CD14-positive monocyte (primary cell): ENCODE results near the gene MESD. TPM values are rescaled to one million over a fixed set of nuclear protein-coding genes. Genes with fewer than 3 reads are reported as not detected.

Experiments used
- DNase-seq, 3 donors: peaks; one replicate each; pipeline ENCODE4 v3.0.0-alpha.2; 2011 to 2022
- H2AFZ ChIP-seq: 2 replicates; pipeline ENCODE4 v1.6.0; 2012; ENCODE audit warnings: mild to moderate bottlenecking, low read depth, low read length, inconsistent platforms; ENCODE audit not compliant: insufficient read depth, poor library complexity, severe bottlenecking
- H3K27ac ChIP-seq, 2 donors: 1 replicate in 1 of 2; 2 replicates in 1 of 2; pipeline ENCODE4 v1.5.1; 2012 to 2013; ENCODE audit warnings: low read length in 2 of 2, control low read depth in 1 of 2, inconsistent platforms in 1 of 2, low read depth in 1 of 2, mild to moderate bottlenecking in 1 of 2
- H3K27me3 ChIP-seq, 2 donors: one replicate each; pipeline versions ENCODE4 v1.6.0 to v1.6.1; 2011 to 2013; ENCODE audit warnings: low read length in 2 of 2; ENCODE audit not compliant: control insufficient read depth in 2 of 2, insufficient read depth in 2 of 2
- H3K36me3 ChIP-seq, 2 donors: replicated peaks in 1 of 2; 1 replicate in 1 of 2; 2 replicates in 1 of 2; pipeline versions ENCODE4 v1.5.1 to v1.6.1; 2012 to 2013; ENCODE audit warnings: low read length in 2 of 2, control low read depth in 1 of 2, inconsistent platforms in 1 of 2, mild to moderate bottlenecking in 1 of 2; ENCODE audit not compliant: insufficient read depth in 2 of 2, control insufficient read depth in 1 of 2
- H3K4me1 ChIP-seq, 2 donors: 1 replicate in 1 of 2; 2 replicates in 1 of 2; pipeline versions ENCODE4 v1.5.1 to v1.6.1; 2012 to 2013; ENCODE audit warnings: low read length in 2 of 2, control low read depth in 1 of 2, inconsistent platforms in 1 of 2, mild to moderate bottlenecking in 1 of 2, moderate library complexity in 1 of 2; ENCODE audit not compliant: insufficient read depth in 2 of 2, control insufficient read depth in 1 of 2
- H3K4me2 ChIP-seq: replicated peaks from 2 replicates; pipeline ENCODE3; 2012; ENCODE audit warnings: low read length, moderate library complexity, mild to moderate bottlenecking; ENCODE audit not compliant: poor library complexity, severe bottlenecking; ENCODE audit errors: extremely low read depth
- H3K4me3 ChIP-seq, 3 experiments: fragments of 200-600 bp in 1 of 3; sonication (generic) in 1 of 3; replicated peaks in 1 of 3; 1 replicate in 2 of 3; 2 replicates in 1 of 3; pipeline ENCODE4 v1.5.1; 2011 to 2013; ENCODE audit warnings: low read length in 3 of 3, mild to moderate bottlenecking in 3 of 3, control low read depth in 2 of 3, low read depth in 2 of 3, inconsistent platforms in 1 of 3, moderate library complexity in 1 of 3
- H3K79me2 ChIP-seq: 2 replicates; pipeline ENCODE4 v1.6.0; 2012; ENCODE audit warnings: mild to moderate bottlenecking, control low read depth, inconsistent platforms, low read length, moderate library complexity; ENCODE audit not compliant: insufficient read depth
- H3K9ac ChIP-seq: 2 replicates; pipeline ENCODE4 v1.6.0; 2017; ENCODE audit warnings: low read length, mild to moderate bottlenecking; ENCODE audit not compliant: insufficient read depth, poor library complexity, severe bottlenecking
- H3K9me3 ChIP-seq, 2 donors: replicated peaks in 1 of 2; 1 replicate in 1 of 2; 2 replicates in 1 of 2; pipeline versions ENCODE4 v1.5.1 to v1.6.1; 2012 to 2013; ENCODE audit warnings: low read length in 2 of 2, control low read depth in 1 of 2; ENCODE audit not compliant: control insufficient read depth in 1 of 2, insufficient read depth in 1 of 2
- H4K20me1 ChIP-seq: 2 replicates; pipeline ENCODE4 v1.6.0; 2012; ENCODE audit warnings: mild to moderate bottlenecking, low read length, control low read depth, moderate library complexity; ENCODE audit not compliant: insufficient read depth
- H3K27ac Mint-ChIP-seq, 7 donors: one replicate each; pipeline ENCODE4 v1.8.0; 2020; ENCODE audit warnings: mild to moderate bottlenecking in 7 of 7, mixed read lengths in 7 of 7, moderate library complexity in 6 of 7, inconsistent platforms in 2 of 7
- H3K27me3 Mint-ChIP-seq, 3 donors: one replicate each; pipeline ENCODE4 v1.8.0; 2021 to 2022; ENCODE audit warnings: low read depth in 3 of 3, mild to moderate bottlenecking in 3 of 3, mixed read lengths in 3 of 3, moderate library complexity in 3 of 3, inconsistent platforms in 1 of 3
- H3K36me3 Mint-ChIP-seq, 2 donors: one replicate each; pipeline ENCODE4 v1.8.0; 2020; ENCODE audit warnings: mixed read lengths in 2 of 2, inconsistent platforms in 1 of 2, mild to moderate bottlenecking in 1 of 2
- H3K4me1 Mint-ChIP-seq: one replicate; pipeline ENCODE4 v1.8.0; 2020; ENCODE audit warnings: mild to moderate bottlenecking, mixed read lengths
- H3K4me3 Mint-ChIP-seq, 2 donors: one replicate each; pipeline ENCODE4 v1.8.0; 2020; ENCODE audit warnings: mild to moderate bottlenecking in 2 of 2, mixed read lengths in 2 of 2, moderate library complexity in 1 of 2
- H3K9me3 Mint-ChIP-seq, 7 donors: one replicate each; pipeline ENCODE4 v1.8.0; 2020 to 2022; ENCODE audit warnings: mixed read lengths in 7 of 7, mild to moderate bottlenecking in 6 of 7, moderate library complexity in 6 of 7, inconsistent platforms in 2 of 7
- WGBS: methylation state at CpG from one replicate; pipeline ENCODE4 v1.1.5; 2013; ENCODE audit warnings: missing lambda C conversion rate; ENCODE audit not compliant: insufficient coverage; 5-methylcytosine and 5-hydroxymethylcytosine counted together
- intact Hi-C, 2 donors: fragments of 100-400 bp; cut with micrococcal nuclease; formaldehyde crosslinking; loops; one replicate each; pipeline versions ENCODE4 v1.15.0 to v1.15.1; 2023
- polyA plus RNA-seq, 3 donors: library from polyadenylated mRNA; depleted of rRNA in 1 of 3; unstranded in 2 of 3; stranded (reverse) in 1 of 3; fragments of 300-500 nt in 2 of 3; fragments of >200 nt in 1 of 3; fragmentation: Illumina TruSeq in 2 of 3; gene quantifications; 1 replicate in 2 of 3; 2 replicates in 1 of 3; pipeline ENCODE4 v1.2.3, GENCODE V29; 2012 to 2021
- TF ChIP-seq, protein P1 (sequence below): fragments of 200-600 bp; IDR thresholded peaks from one replicate; pipeline ENCODE4 v1.8.0; 2022; ENCODE audit warnings: antibody characterized with exemption, mild to moderate bottlenecking

The MESD gene
- polyA plus RNA-seq, 3 donors, result 5.6 to 15.7 (median 13.1) TPM

DNA sequence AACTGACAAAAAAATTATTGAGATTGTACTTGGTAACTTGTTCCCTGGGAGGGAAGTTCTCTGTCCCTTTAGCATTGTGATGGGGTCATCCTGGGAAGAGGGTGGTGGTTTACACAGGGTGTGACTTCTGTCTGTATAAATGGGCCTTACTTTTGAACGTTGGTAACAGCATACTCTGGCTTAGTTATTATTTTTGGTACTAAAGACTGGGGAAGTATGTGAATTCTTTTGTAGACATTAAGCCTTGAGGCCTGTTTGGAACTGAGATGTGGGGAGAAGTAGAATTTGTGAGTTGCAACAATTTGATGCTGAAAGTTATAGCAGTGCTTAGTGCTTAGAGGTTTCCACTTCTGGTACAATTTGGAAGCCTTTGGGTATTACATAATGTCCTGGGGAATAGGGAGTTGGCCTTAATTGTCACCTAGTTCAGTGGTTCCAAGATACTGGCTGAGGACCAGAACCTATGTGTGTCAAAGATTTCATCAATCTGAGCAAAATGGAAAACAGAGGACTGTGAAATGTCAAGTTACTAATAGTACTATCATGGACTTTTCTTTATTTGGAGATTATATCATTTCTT lies 27.0 kb upstream of the MESD start:
- 100% methylated on average over 1 of the region's 1 CpG for WGBS
- Histone ChIP-seq H2AFZ (no peak overlapping the region), H3K27ac (no peak overlapping the region), H3K4me2 (no peak overlapping the region), H4K20me1 (peaks cover 5% of the 10 kb centered on the region), H3K4me1 (no peaks in the 10 kb centered on the region), H3K27me3 (no peaks in the 10 kb centered on the region), H3K4me3 (no peak overlapping the region), H3K9ac (no peak overlapping the region), H3K36me3 (no peaks in the 10 kb centered on the region), H3K9me3 (no peaks in the 10 kb centered on the region), H3K79me2 (no peaks in the 10 kb centered on the region)
- Mint-ChIP-seq H3K27ac (no peak overlapping the region), H3K27me3 (peaks cover 0 to 4% (median 0%) of the 10 kb centered on the region in 3 donors), H3K4me3 (no peak overlapping the region), H3K36me3 (no peaks in the 10 kb centered on the region), H3K4me1 (peaks cover 5% of the 10 kb centered on the region), H3K9me3 (no peaks in the 10 kb centered on the region)
- TF ChIP-seq, protein P1, sequence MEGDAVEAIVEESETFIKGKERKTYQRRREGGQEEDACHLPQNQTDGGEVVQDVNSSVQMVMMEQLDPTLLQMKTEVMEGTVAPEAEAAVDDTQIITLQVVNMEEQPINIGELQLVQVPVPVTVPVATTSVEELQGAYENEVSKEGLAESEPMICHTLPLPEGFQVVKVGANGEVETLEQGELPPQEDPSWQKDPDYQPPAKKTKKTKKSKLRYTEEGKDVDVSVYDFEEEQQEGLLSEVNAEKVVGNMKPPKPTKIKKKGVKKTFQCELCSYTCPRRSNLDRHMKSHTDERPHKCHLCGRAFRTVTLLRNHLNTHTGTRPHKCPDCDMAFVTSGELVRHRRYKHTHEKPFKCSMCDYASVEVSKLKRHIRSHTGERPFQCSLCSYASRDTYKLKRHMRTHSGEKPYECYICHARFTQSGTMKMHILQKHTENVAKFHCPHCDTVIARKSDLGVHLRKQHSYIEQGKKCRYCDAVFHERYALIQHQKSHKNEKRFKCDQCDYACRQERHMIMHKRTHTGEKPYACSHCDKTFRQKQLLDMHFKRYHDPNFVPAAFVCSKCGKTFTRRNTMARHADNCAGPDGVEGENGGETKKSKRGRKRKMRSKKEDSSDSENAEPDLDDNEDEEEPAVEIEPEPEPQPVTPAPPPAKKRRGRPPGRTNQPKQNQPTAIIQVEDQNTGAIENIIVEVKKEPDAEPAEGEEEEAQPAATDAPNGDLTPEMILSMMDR, result no peak
- no peak for DNase-seq
- intact Hi-C loops, result no loop called here

GRCh38 chr15:81015621-81016488 lies 26.2 kb upstream of the MESD start:
- intact Hi-C loops, result no loop called here
- H3K36me3 Mint-ChIP-seq, result no peaks in the 10 kb centered on the region

More at GRCh38 chr15:81015621-81016488, 26.2 kb upstream of the MESD start:
- Mint-ChIP-seq H3K27me3 (peaks cover 0 to 4% (median 0%) of the 10 kb centered on the region in 3 donors), H3K27ac (no peak overlapping the region), H3K4me3 (no peak overlapping the region), H3K4me1 (peaks cover 5% of the 10 kb centered on the region), H3K9me3 (no peaks in the 10 kb centered on the region)
- 96% methylated on average over 6 of the region's 8 CpGs for WGBS
- no peaks in the 10 kb centered on the region for H3K79me2 ChIP-seq
- no peaks in the 10 kb centered on the region for H3K36me3 ChIP-seq
- DNase-seq, result no peak
- peaks cover 7% of the 10 kb centered on the region for H4K20me1 ChIP-seq
- TF ChIP-seq, protein P1, result no peak
- no peak overlapping the region for H3K4me3 ChIP-seq
- H3K9me3 ChIP-seq, result no peaks in the 10 kb centered on the region
- H3K27ac ChIP-seq, result no peak overlapping the region
- H3K4me2 ChIP-seq, result no peak overlapping the region
- no peak overlapping the region for H3K9ac ChIP-seq
- no peaks in the 10 kb centered on the region for H3K4me1 ChIP-seq
- H2AFZ ChIP-seq, result no peak overlapping the region
- no peaks in the 10 kb centered on the region for H3K27me3 ChIP-seq
